Loucy (cell line): ENCODE results near the gene UBTD2.
A peak's percentile ranks its signal among the peaks of the same experiment; 100 is the strongest.

Source experiments
- H2AFZ ChIP-seq: fragments of 200-600 bp; sonication (generic); 2 replicates; pipeline ENCODE4 v1.6.0; 2016; ENCODE audit warnings: antibody characterized with exemption, mild to moderate bottlenecking, low read length, moderate library complexity
- H3F3A ChIP-seq: fragments of 200-600 bp; 2 replicates; pipeline ENCODE4 v1.6.0; 2016; ENCODE audit warnings: antibody characterized with exemption, low read depth, mild to moderate bottlenecking
- H3K27me3 ChIP-seq: fragments of 200-600 bp; sonication (generic); 2 replicates; pipeline ENCODE4 v1.6.1; 2014; ENCODE audit warnings: low read length, mild to moderate bottlenecking; ENCODE audit not compliant: insufficient read depth, poor library complexity, severe bottlenecking
- H3K36me3 ChIP-seq: fragments of 200-600 bp; sonication (generic); 2 replicates; pipeline ENCODE4 v1.6.1; 2016; ENCODE audit warnings: low read length; ENCODE audit not compliant: insufficient read depth
- H3K4me1 ChIP-seq: fragments of 200-600 bp; sonication (generic); 2 replicates; pipeline ENCODE4 v1.5.1; 2014; ENCODE audit warnings: low read length, mild to moderate bottlenecking; ENCODE audit not compliant: insufficient read depth, poor library complexity, severe bottlenecking
- H3K4me2 ChIP-seq: fragments of 200-600 bp; sonication (generic); 2 replicates; pipeline ENCODE4 v1.6.0; 2014; ENCODE audit warnings: antibody characterized with exemption, low read length, low read depth, mild to moderate bottlenecking; ENCODE audit not compliant: poor library complexity, severe bottlenecking
- H3K4me3 ChIP-seq: fragments of 200-600 bp; sonication (generic); 2 replicates; pipeline ENCODE4 v1.5.1; 2014; ENCODE audit warnings: low read length, mild to moderate bottlenecking, mixed read lengths; ENCODE audit not compliant: poor library complexity, severe bottlenecking
- H3K79me2 ChIP-seq: fragments of 200-600 bp; sonication (generic); 2 replicates; pipeline ENCODE4 v1.6.1; 2014; ENCODE audit warnings: low read length; ENCODE audit not compliant: insufficient read depth
- H3K9ac ChIP-seq: fragments of 200-600 bp; sonication (generic); 2 replicates; pipeline ENCODE4 v1.6.0; 2014; ENCODE audit warnings: mild to moderate bottlenecking, low read depth, low read length, moderate library complexity; ENCODE audit not compliant: poor library complexity, severe bottlenecking
- H3K9me2 ChIP-seq: fragments of 200-600 bp; sonication (generic); replicated peaks from 2 replicates; pipeline ENCODE4 v1.6.1; 2016; ENCODE audit warnings: low read depth, low read length, mixed read lengths
- H3K9me3 ChIP-seq: fragments of 200-600 bp; sonication (generic); 2 replicates; pipeline ENCODE4 v1.6.1; 2014; ENCODE audit warnings: mild to moderate bottlenecking, antibody characterized with exemption, low read length, low read depth; ENCODE audit not compliant: insufficient read depth
- H4K20me1 ChIP-seq: fragments of 200-600 bp; sonication (generic); 2 replicates; pipeline ENCODE4 v1.6.0; 2014; ENCODE audit warnings: antibody characterized with exemption, low read length, mild to moderate bottlenecking; ENCODE audit not compliant: insufficient read depth, poor library complexity, severe bottlenecking
- EZH2phosphoT487 ChIP-seq: fragments of 200-600 bp; IDR thresholded peaks from 2 replicates; pipeline ENCODE4 v1.6.1; 2018; ENCODE audit warnings: antibody characterized with exemption, mild to moderate bottlenecking, moderate library complexity, borderline replicate concordance
- TF ChIP-seq, protein P1 (sequence below): fragments of 200-600 bp; sonication (generic); conservative IDR thresholded peaks from 2 replicates; pipeline ENCODE4 v1.5.1; 2014; ENCODE audit warnings: mild to moderate bottlenecking, antibody characterized with exemption, low read length

The UBTD2 gene

DNA sequence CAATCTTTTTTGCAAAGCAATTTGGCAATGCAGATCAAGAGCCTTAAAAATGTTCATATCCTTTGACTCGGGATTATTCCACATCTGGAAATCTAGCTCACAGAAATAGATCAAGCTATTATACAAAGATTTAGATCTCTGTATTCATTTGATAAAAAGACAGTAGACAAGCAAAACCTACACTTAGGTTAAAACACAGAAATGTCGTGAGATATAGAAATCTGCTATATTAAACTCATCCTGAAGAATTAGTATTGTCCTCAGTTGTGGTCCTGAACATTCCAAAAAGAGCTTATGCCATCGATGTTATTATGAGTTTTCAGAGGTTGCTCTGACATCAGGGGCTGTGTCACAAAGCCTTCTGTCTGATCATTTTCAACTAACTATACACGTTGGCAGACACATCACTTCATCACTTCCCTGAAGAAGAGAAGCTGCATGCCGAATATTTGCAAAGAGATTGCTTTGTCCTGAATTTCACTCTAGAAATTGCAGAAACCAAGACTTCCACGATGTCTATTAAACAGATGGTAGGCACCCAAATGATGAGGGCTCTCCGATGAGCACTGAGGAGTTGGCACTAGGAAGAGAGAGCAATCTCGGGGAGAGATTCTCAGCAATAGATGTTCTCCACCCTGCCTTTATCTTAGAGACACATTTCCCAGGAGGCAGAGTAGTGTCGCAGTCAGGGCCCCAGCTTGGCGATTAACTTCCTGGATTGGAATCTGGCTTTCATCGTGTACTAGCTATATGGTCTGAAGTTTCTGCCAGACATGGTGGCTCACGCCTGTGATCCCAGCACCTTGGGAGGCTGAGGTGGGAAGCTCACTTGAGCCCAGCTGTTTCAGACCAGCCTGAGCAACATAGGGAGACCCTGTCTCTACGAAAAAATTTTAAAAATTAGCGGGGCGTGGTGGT is 1.9 kb upstream of the UBTD2 start:
- no peaks in the 10 kb centered on the region for H3K27me3 ChIP-seq
- no peak overlapping the region for H3K4me3 ChIP-seq
- no peak overlapping the region for H3K9ac ChIP-seq
- no peak for TF ChIP-seq EZH2phosphoT487
- TF ChIP-seq, protein P1, sequence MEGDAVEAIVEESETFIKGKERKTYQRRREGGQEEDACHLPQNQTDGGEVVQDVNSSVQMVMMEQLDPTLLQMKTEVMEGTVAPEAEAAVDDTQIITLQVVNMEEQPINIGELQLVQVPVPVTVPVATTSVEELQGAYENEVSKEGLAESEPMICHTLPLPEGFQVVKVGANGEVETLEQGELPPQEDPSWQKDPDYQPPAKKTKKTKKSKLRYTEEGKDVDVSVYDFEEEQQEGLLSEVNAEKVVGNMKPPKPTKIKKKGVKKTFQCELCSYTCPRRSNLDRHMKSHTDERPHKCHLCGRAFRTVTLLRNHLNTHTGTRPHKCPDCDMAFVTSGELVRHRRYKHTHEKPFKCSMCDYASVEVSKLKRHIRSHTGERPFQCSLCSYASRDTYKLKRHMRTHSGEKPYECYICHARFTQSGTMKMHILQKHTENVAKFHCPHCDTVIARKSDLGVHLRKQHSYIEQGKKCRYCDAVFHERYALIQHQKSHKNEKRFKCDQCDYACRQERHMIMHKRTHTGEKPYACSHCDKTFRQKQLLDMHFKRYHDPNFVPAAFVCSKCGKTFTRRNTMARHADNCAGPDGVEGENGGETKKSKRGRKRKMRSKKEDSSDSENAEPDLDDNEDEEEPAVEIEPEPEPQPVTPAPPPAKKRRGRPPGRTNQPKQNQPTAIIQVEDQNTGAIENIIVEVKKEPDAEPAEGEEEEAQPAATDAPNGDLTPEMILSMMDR: no peak
- H4K20me1 ChIP-seq: peaks cover 24% of the 10 kb centered on the region
- no peaks in the 10 kb centered on the region for H3K9me3 ChIP-seq
- H3K79me2 ChIP-seq: peaks cover 28% of the 10 kb centered on the region
- no peaks in the 10 kb centered on the region for H3K36me3 ChIP-seq
- H2AFZ ChIP-seq: no peak overlapping the region
- peaks cover 14% of the 10 kb centered on the region for H3K4me1 ChIP-seq
- peak overlapping the region; percentile 83 for H3K4me2 ChIP-seq
- H3F3A ChIP-seq: no peaks in the 10 kb centered on the region
- H3K9me2 ChIP-seq: no peaks in the 10 kb centered on the region

DNA sequence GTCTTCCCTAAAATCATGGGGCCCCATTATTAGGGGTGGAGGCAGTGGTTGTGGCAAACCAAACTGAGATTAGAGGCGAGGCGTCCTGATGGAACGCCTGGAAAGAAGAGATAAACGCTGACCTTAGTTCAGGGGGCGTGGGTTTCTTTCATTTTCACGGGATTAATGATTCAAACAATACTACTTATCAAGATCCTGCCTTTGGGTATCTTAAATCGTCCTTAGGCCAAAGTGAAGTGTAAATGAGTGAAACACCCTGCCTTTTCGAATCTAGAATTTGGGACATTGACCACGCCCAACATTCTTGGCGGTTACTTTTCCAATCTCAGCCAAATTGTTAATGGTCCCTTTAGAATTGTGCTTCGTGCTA is 1.0 kb upstream of the UBTD2 start:
- Histone ChIP-seq H3K79me2 (peaks cover 37% of the 10 kb centered on the region), H3F3A (no peaks in the 10 kb centered on the region), H3K9me3 (no peaks in the 10 kb centered on the region), H2AFZ (peak overlapping the region; percentile 93), H3K9ac (peak overlapping the region; percentile 60), H3K4me3 (peak overlapping the region; percentile 93), H3K36me3 (no peaks in the 10 kb centered on the region), H3K4me1 (peaks cover 14% of the 10 kb centered on the region), H4K20me1 (peaks cover 25% of the 10 kb centered on the region), H3K9me2 (no peaks in the 10 kb centered on the region), H3K27me3 (no peaks in the 10 kb centered on the region), H3K4me2 (peak overlapping the region; percentile 83)
- no peak for TF ChIP-seq EZH2phosphoT487
- TF ChIP-seq, protein P1: no peak

DNA sequence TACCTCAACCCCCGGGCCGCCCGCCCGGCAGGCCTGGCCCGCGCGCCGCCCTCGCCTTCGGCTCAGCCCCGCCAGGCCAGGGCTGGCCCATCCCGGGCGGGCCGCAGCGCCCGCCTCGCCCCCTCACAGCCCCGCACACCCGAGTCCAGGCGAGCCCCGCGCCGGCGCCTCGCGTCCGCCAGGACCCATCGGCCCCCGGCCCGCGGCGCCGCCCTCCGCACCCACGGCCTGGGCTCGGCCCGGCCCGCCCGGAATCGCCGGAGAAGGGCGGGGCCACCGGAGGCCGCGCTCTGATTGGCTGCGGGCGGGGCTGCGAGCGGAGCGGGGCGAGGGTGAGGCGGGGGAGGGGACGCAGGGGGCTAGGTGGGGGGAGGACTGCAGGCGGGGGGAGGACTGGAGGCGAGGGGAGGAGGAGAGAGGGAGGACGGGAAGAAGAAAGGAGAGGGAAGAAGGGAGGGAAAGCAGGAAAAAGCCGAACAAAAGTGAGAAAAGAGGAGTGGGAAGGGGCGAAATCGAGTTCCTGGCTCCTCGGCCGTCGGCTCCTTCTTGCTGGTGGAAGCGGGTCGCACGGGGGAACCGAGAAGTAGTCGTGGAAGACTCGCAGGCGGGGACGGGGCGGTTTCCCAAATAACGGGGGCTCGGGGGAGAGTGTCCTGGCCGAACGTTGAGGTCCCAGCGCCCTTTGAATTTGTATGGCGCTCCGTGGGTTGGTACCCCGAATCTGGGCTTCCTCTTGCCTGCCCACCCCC is 472 bp upstream of the UBTD2 start:
- no peaks in the 10 kb centered on the region for H3K9me3 ChIP-seq
- H3K4me3 ChIP-seq: peak overlapping the region; percentile 93
- H3F3A ChIP-seq: no peaks in the 10 kb centered on the region
- H3K4me2 ChIP-seq: peak overlapping the region; percentile 83
- peaks cover 25% of the 10 kb centered on the region for H4K20me1 ChIP-seq
- no peaks in the 10 kb centered on the region for H3K36me3 ChIP-seq
- H3K9ac ChIP-seq: peak overlapping the region; percentile 60
- H3K4me1 ChIP-seq: peaks cover 14% of the 10 kb centered on the region
- no peaks in the 10 kb centered on the region for H3K27me3 ChIP-seq
- H3K9me2 ChIP-seq: no peaks in the 10 kb centered on the region
- TF ChIP-seq, protein P1: no peak
- H3K79me2 ChIP-seq: peaks cover 42% of the 10 kb centered on the region
- H2AFZ ChIP-seq: peak overlapping the region; percentile 93
